SK-N-SH treated with all-trans-retinoic acid at 6 μM for 48 hours (cell line): ENCODE measurements around the gene GNAS.

Experiments used
- ATAC-seq: fragments of 200-7000 bp; cut with Tn5 transposase; 3 replicates; pipeline ENCODE4 v1.9.1; 2020; ENCODE audit warnings: mild to moderate bottlenecking, moderate library complexity
- ARNTL ChIP-seq: fragments of 450-650 bp; formaldehyde crosslinking; IDR thresholded peaks from 2 replicates; pipeline ENCODE4 v1.5.0; 2020; ENCODE audit warnings: low read depth, mild to moderate bottlenecking, moderate library complexity, borderline replicate concordance
- BACH2 ChIP-seq: fragments of 250-450 bp; sonication (Bioruptor Pico); IDR thresholded peaks from 2 replicates; pipeline ENCODE4 v1.9.0; 2021; ENCODE audit warnings: mild to moderate bottlenecking, borderline replicate concordance
- CSDC2 ChIP-seq: fragments of 250-450 bp; sonication (Bioruptor Pico); IDR thresholded peaks from 2 replicates; pipeline ENCODE4 v1.5.0; 2020; ENCODE audit warnings: mild to moderate bottlenecking, moderate library complexity
- ESRRG ChIP-seq: fragments of 250-450 bp; sonication (Bioruptor Pico); IDR thresholded peaks from 2 replicates; pipeline ENCODE4 v1.6.1; 2021; ENCODE audit warnings: mild to moderate bottlenecking
- GLIS3 ChIP-seq: fragments of 250-450 bp; sonication (Bioruptor Pico); IDR thresholded peaks from 2 replicates; pipeline ENCODE4 v1.5.0; 2020; ENCODE audit warnings: mild to moderate bottlenecking, moderate library complexity
- ISL1 ChIP-seq: fragments of 250-450 bp; sonication (Bioruptor Pico); IDR thresholded peaks from 2 replicates; pipeline ENCODE4 v2.1.2; 2022; ENCODE audit warnings: mild to moderate bottlenecking, moderate library complexity
- OSR1 ChIP-seq: fragments of 250-450 bp; sonication (Bioruptor Pico); IDR thresholded peaks from 2 replicates; pipeline ENCODE4 v1.8.0; 2022; ENCODE audit warnings: moderate library complexity, mild to moderate bottlenecking, inconsistent platforms
- PPARA ChIP-seq: fragments of 250-450 bp; sonication (Bioruptor Pico); IDR thresholded peaks from 2 replicates; pipeline ENCODE4 v1.5.0; 2020; ENCODE audit warnings: mild to moderate bottlenecking, borderline replicate concordance
- SNAI2 ChIP-seq: fragments of 250-450 bp; sonication (Bioruptor Pico); IDR thresholded peaks from 2 replicates; pipeline ENCODE4 v1.5.0; 2020; ENCODE audit warnings: mild to moderate bottlenecking, moderate library complexity
- TOX ChIP-seq: fragments of 250-450 bp; sonication (Bioruptor Pico); IDR thresholded peaks from 2 replicates; pipeline ENCODE4 v1.8.0; 2021; ENCODE audit warnings: mild to moderate bottlenecking, moderate library complexity, borderline replicate concordance
- ZC3H10 ChIP-seq: fragments of 250-450 bp; sonication (Bioruptor Pico); IDR thresholded peaks from 2 replicates; pipeline ENCODE4 v1.5.1; 2021; ENCODE audit warnings: mild to moderate bottlenecking, moderate library complexity
- ZFP3 ChIP-seq: fragments of 250-450 bp; sonication (Bioruptor Pico); IDR thresholded peaks from 2 replicates; pipeline ENCODE4 v1.5.0; 2020; ENCODE audit warnings: mild to moderate bottlenecking, moderate library complexity
- ZNF70 ChIP-seq: fragments of 450-650 bp; formaldehyde crosslinking; IDR thresholded peaks from 2 replicates; pipeline ENCODE4 v1.5.0; 2020; ENCODE audit warnings: mild to moderate bottlenecking, moderate library complexity
- ZNF8 ChIP-seq: fragments of 450-650 bp; formaldehyde crosslinking; IDR thresholded peaks from 2 replicates; pipeline ENCODE4 v1.5.0; 2020; ENCODE audit warnings: mild to moderate bottlenecking, moderate library complexity
- TF ChIP-seq, protein P1 (sequence below): fragments of 250-450 bp; sonication (Bioruptor Pico); IDR thresholded peaks from 2 replicates; pipeline ENCODE4 v1.8.0; 2021; ENCODE audit warnings: low read depth, mild to moderate bottlenecking, moderate library complexity, borderline replicate concordance
- TF ChIP-seq, protein P2 (sequence below): fragments of 250-450 bp; sonication (Bioruptor Pico); IDR thresholded peaks from 2 replicates; pipeline ENCODE4 v1.8.0; 2020; ENCODE audit warnings: mild to moderate bottlenecking, moderate library complexity, borderline replicate concordance
- TF ChIP-seq, protein P3 (sequence below): fragments of 250-450 bp; sonication (Bioruptor Pico); IDR thresholded peaks from 2 replicates; pipeline ENCODE4 v1.5.0; 2020; ENCODE audit warnings: mild to moderate bottlenecking, moderate library complexity

Gene GNAS

DNA sequence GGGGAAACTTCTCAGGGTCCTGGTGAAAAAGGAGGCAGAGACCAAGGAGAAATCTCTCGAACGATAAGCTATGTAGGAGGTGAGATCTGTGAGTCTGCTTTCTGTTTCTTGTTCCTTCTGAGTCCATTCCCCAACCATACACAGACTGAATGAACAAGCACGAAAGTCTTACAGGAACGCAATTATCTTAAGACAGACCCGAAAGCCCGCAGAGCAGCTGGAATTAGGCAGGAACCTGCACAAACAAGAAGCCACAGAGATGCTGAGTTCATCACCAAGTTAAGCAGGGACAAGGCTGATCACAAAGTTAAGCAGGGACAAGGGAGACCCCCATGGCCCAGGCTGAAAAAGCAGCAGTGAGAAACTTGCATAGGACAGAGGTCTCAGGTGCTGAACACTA is 107.1 kb downstream of the GNAS start:
- ATAC-seq: no peak
- TF ChIP-seq, protein P1, sequence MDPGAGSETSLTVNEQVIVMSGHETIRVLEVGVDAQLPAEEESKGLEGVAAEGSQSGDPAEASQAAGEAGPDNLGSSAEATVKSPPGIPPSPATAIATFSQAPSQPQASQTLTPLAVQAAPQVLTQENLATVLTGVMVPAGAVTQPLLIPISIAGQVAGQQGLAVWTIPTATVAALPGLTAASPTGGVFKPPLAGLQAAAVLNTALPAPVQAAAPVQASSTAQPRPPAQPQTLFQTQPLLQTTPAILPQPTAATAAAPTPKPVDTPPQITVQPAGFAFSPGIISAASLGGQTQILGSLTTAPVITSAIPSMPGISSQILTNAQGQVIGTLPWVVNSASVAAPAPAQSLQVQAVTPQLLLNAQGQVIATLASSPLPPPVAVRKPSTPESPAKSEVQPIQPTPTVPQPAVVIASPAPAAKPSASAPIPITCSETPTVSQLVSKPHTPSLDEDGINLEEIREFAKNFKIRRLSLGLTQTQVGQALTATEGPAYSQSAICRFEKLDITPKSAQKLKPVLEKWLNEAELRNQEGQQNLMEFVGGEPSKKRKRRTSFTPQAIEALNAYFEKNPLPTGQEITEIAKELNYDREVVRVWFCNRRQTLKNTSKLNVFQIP: no peak
- TF ChIP-seq TOX (CRISPR knock-in tag) (no peak), OSR1 (CRISPR knock-in tag) (no peak), CSDC2 (CRISPR knock-in tag) (no peak), ESRRG (CRISPR knock-in tag) (no peak), ZNF8 (CRISPR knock-in tag) (no peak), SNAI2 (no peak), BACH2 (CRISPR knock-in tag) (no peak), ISL1 (CRISPR knock-in tag) (no peak), GLIS3 (CRISPR knock-in tag) (no peak), ZC3H10 (CRISPR knock-in tag) (no peak), ZFP3 (no peak), ZNF70 (CRISPR knock-in tag) (no peak), PPARA (CRISPR knock-in tag) (no peak), ARNTL (CRISPR knock-in tag) (no peak)
- TF ChIP-seq, protein P2, sequence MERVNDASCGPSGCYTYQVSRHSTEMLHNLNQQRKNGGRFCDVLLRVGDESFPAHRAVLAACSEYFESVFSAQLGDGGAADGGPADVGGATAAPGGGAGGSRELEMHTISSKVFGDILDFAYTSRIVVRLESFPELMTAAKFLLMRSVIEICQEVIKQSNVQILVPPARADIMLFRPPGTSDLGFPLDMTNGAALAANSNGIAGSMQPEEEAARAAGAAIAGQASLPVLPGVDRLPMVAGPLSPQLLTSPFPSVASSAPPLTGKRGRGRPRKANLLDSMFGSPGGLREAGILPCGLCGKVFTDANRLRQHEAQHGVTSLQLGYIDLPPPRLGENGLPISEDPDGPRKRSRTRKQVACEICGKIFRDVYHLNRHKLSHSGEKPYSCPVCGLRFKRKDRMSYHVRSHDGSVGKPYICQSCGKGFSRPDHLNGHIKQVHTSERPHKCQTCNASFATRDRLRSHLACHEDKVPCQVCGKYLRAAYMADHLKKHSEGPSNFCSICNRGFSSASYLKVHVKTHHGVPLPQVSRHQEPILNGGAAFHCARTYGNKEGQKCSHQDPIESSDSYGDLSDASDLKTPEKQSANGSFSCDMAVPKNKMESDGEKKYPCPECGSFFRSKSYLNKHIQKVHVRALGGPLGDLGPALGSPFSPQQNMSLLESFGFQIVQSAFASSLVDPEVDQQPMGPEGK (CRISPR knock-in tag): no peak
- TF ChIP-seq, protein P3, sequence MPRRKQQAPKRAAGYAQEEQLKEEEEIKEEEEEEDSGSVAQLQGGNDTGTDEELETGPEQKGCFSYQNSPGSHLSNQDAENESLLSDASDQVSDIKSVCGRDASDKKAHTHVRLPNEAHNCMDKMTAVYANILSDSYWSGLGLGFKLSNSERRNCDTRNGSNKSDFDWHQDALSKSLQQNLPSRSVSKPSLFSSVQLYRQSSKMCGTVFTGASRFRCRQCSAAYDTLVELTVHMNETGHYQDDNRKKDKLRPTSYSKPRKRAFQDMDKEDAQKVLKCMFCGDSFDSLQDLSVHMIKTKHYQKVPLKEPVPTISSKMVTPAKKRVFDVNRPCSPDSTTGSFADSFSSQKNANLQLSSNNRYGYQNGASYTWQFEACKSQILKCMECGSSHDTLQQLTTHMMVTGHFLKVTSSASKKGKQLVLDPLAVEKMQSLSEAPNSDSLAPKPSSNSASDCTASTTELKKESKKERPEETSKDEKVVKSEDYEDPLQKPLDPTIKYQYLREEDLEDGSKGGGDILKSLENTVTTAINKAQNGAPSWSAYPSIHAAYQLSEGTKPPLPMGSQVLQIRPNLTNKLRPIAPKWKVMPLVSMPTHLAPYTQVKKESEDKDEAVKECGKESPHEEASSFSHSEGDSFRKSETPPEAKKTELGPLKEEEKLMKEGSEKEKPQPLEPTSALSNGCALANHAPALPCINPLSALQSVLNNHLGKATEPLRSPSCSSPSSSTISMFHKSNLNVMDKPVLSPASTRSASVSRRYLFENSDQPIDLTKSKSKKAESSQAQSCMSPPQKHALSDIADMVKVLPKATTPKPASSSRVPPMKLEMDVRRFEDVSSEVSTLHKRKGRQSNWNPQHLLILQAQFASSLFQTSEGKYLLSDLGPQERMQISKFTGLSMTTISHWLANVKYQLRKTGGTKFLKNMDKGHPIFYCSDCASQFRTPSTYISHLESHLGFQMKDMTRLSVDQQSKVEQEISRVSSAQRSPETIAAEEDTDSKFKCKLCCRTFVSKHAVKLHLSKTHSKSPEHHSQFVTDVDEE (CRISPR knock-in tag): no peak
- TF ChIP-seq, all 23 proteins: peak for 0
